Stimulated activated CD4-positive, alpha-beta T cell treated with anti-CD3 and anti-CD28 coated beads, Interleukin-12 subunit alpha, Interleukin-12 subunit beta, amount 100 ng/mL, for 24 hours (primary cell): ENCODE data around the gene LEPROT.

ENCODE experiments used
- DNase-seq, 2 experiments: peaks; one replicate each; pipeline ENCODE4 v3.0.0-alpha.2; 2020; ENCODE audit warnings: low read depth in 2 of 2

LEPROT gene

GRCh38 chr1:65412256-65412983, 8.0 kb upstream of the LEPROT start:
- no peak for DNase-seq

- no peak for DNase-seq
Measured at GRCh38 chr1:65412984-65413375, 7.5 kb upstream of the LEPROT start.

GRCh38 chr1:65414538-65414937, 5.9 kb upstream of the LEPROT start:
- DNase-seq: no peak

GRCh38 chr1:65416767-65417166, 3.7 kb upstream of the LEPROT start:
- no peak for DNase-seq

- no peak for DNase-seq
Measured at GRCh38 chr1:65417729-65418128, 2.7 kb upstream of the LEPROT start.

- no peak for DNase-seq
Measured at GRCh38 chr1:65418522-65419185, 1.8 kb upstream of the LEPROT start.

- peak; percentile 97 to 98 for DNase-seq
Measured at GRCh38 chr1:65419681-65420589, 533 bp upstream of the LEPROT start.

- no peak for DNase-seq
Measured at GRCh38 chr1:65421351-65422025, 1.0 kb downstream of the LEPROT start.

GRCh38 chr1:65422241-65423203, 2.1 kb downstream of the LEPROT start:
- DNase-seq: no peak

- no peak for DNase-seq
Measured at GRCh38 chr1:65423884-65424572, 3.6 kb downstream of the LEPROT start.

- no peak for DNase-seq
Measured at GRCh38 chr1:65424573-65424889, 4.1 kb downstream of the LEPROT start.

- no peak for DNase-seq
Measured at GRCh38 chr1:65425006-65425405, 4.5 kb downstream of the LEPROT start.

GRCh38 chr1:65425697-65426096, 5.2 kb downstream of the LEPROT start:
- no peak for DNase-seq

GRCh38 chr1:65429078-65429477, 8.6 kb downstream of the LEPROT start:
- DNase-seq: no peak

- DNase-seq: no peak
Measured at GRCh38 chr1:65429806-65430205, 9.3 kb downstream of the LEPROT start.

GRCh38 chr1:65431111-65431705, 10.7 kb downstream of the LEPROT start:
- no peak for DNase-seq

- DNase-seq: no peak
Measured at GRCh38 chr1:65432918-65433317, 12.4 kb downstream of the LEPROT start.

GRCh38 chr1:65434255-65434654, 13.8 kb downstream of the LEPROT start:
- DNase-seq: no peak

GRCh38 chr1:65434760-65435159, 14.3 kb downstream of the LEPROT start:
- DNase-seq: no peak

- no peak for DNase-seq
Measured at GRCh38 chr1:65435987-65436386, 15.5 kb downstream of the LEPROT start.
